T follicular helper cell (primary cell): Measurements from ENCODE around the gene LEUTX.
"Not testable (repeated sequence)": the region's sequence is repeated elsewhere in the genome, so short reads cannot be mapped to it uniquely, and the experiment has no call there.

ENCODE experiments used
- DNase-seq: peaks from one replicate; pipeline ENCODE4 v3.0.0-alpha.2; 2020; ENCODE audit warnings: low read depth

Gene LEUTX

GRCh38 chr19:39780894-39781293 lies 2.2 kb downstream of the LEUTX start:
- DNase-seq, result no peak

- no peak for DNase-seq
Observed at GRCh38 chr19:39788244-39788643, 9.6 kb downstream of the LEUTX start.

GRCh38 chr19:39792999-39793546 lies 14.4 kb downstream of the LEUTX start:
- peak; percentile 52 for DNase-seq

GRCh38 chr19:39795001-39795400 lies 16.3 kb downstream of the LEUTX start:
- no peak for DNase-seq

GRCh38 chr19:39796000-39796498 lies 17.4 kb downstream of the LEUTX start:
- no peak for DNase-seq

- DNase-seq, result no peak
Observed at GRCh38 chr19:39797083-39797482, 18.4 kb downstream of the LEUTX start.

- DNase-seq, result no peak
Observed at GRCh38 chr19:39802958-39803357, 24.3 kb downstream of the LEUTX start.

- DNase-seq, result no peak
Observed at GRCh38 chr19:39805104-39805503, 26.4 kb downstream of the LEUTX start.

- no peak for DNase-seq
Observed at GRCh38 chr19:39807846-39808364, 29.3 kb downstream of the LEUTX start.

GRCh38 chr19:39808688-39809087 lies 30.0 kb downstream of the LEUTX start:
- DNase-seq, result not testable (repeated sequence)

GRCh38 chr19:39809368-39809767 lies 30.7 kb downstream of the LEUTX start:
- DNase-seq, result no peak

- DNase-seq, result no peak
Observed at GRCh38 chr19:39810424-39810823, 31.8 kb downstream of the LEUTX start.

- no peak for DNase-seq
Observed at GRCh38 chr19:39811064-39811463, 32.4 kb downstream of the LEUTX start.

GRCh38 chr19:39813264-39813993 lies 34.8 kb downstream of the LEUTX start:
- no peak for DNase-seq

GRCh38 chr19:39814111-39814510 lies 35.5 kb downstream of the LEUTX start:
- DNase-seq, result not testable (repeated sequence)

- DNase-seq, result no peak
Observed at GRCh38 chr19:39814595-39814994, 35.9 kb downstream of the LEUTX start.

GRCh38 chr19:39816287-39817048 lies 37.8 kb downstream of the LEUTX start:
- DNase-seq, result no peak

- no peak for DNase-seq
Observed at GRCh38 chr19:39817888-39818561, 39.4 kb downstream of the LEUTX start.

GRCh38 chr19:39818626-39819097 lies 40.0 kb downstream of the LEUTX start:
- no peak for DNase-seq

GRCh38 chr19:39819786-39820185 lies 41.1 kb downstream of the LEUTX start:
- DNase-seq, result no peak

- no peak for DNase-seq
Observed at GRCh38 chr19:39820696-39821095, 42.0 kb downstream of the LEUTX start.

GRCh38 chr19:39823686-39824085 lies 45.0 kb downstream of the LEUTX start:
- DNase-seq, result no peak
